ENCODE results near the gene MKS1. TPM values are rescaled to one million over a fixed set of nuclear protein-coding genes. Genes with fewer than 3 reads are reported as not detected.

Gene MKS1
- polyA plus RNA-seq, 1 experiment: 14.1 TPM

- DNase-seq (ENCODE audit: low read depth): no peak
- TF ChIP-seq, protein P1, sequence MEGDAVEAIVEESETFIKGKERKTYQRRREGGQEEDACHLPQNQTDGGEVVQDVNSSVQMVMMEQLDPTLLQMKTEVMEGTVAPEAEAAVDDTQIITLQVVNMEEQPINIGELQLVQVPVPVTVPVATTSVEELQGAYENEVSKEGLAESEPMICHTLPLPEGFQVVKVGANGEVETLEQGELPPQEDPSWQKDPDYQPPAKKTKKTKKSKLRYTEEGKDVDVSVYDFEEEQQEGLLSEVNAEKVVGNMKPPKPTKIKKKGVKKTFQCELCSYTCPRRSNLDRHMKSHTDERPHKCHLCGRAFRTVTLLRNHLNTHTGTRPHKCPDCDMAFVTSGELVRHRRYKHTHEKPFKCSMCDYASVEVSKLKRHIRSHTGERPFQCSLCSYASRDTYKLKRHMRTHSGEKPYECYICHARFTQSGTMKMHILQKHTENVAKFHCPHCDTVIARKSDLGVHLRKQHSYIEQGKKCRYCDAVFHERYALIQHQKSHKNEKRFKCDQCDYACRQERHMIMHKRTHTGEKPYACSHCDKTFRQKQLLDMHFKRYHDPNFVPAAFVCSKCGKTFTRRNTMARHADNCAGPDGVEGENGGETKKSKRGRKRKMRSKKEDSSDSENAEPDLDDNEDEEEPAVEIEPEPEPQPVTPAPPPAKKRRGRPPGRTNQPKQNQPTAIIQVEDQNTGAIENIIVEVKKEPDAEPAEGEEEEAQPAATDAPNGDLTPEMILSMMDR (IDR thresholded peaks at IDR 0.05; ENCODE audit: insufficient read depth, low read depth, low read length): no peak
- CTCF ChIA-PET: no interaction called here
- POLR2A ChIA-PET: no interaction called here
- H3K36me3 ChIP-seq (ENCODE audit: control insufficient read depth, insufficient read depth, low read length): no peaks in the 10 kb centered on the region
- H3K4me3 ChIP-seq (ENCODE audit: low read depth, low read length): no peak overlapping the region
- peaks cover 12% of the 10 kb centered on the region for H3K27me3 ChIP-seq (ENCODE audit: control insufficient read depth, insufficient read depth, low read length)
Observed at GRCh38 chr17:58234512-58234911, 15.5 kb upstream of the MKS1 start.

GRCh38 chr17:58233543-58233942 lies 14.5 kb upstream of the MKS1 start:
- TF ChIP-seq, protein P1 (IDR thresholded peaks at IDR 0.05; ENCODE audit: insufficient read depth, low read depth, low read length): no peak
- no peak for DNase-seq (ENCODE audit: low read depth)
- POLR2A ChIA-PET: no interaction called here
- H3K36me3 ChIP-seq (ENCODE audit: control insufficient read depth, insufficient read depth, low read length): no peaks in the 10 kb centered on the region
- CTCF ChIA-PET: no interaction called here
- H3K27me3 ChIP-seq (ENCODE audit: control insufficient read depth, insufficient read depth, low read length): peaks cover 10% of the 10 kb centered on the region
- no peak overlapping the region for H3K4me3 ChIP-seq (ENCODE audit: low read depth, low read length)

DNA sequence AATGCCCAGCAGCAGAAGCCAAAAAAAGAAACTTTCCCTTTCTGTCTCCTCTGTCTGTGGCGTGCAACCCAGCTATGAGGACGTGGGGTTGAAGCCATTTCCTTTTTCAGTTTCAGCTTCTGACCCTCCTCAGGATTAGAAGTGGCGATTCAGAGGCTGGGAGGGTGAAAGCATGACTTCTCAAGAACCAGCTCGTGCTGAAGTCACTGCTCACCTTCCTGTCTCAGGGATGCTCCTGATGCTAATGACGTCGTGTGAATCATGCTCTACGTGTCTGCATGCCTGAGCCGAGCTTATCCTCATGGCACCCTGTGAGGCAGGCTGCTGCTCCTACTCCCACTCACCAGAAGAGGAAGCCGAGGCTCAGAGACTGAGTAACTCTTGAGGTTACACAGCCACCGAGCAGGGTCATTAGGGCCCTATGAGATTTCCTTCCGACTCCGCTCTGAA lies 13.7 kb upstream of the MKS1 start:
- ChIA-PET POLR2A (no interaction called here), CTCF (interaction anchor here (1.2 kb wide), 1 partner anchor 17 kb away, joined by 8 read pairs; no protein-coding TSS in a partner anchor)
- peaks cover 8% of the 10 kb centered on the region; the same call in 1 of the 2 replicates for H3K27me3 ChIP-seq (ENCODE audit: control insufficient read depth, insufficient read depth, low read length)
- TF ChIP-seq, protein P1 (IDR thresholded peaks at IDR 0.05; ENCODE audit: insufficient read depth, low read depth, low read length): no peak
- no peaks in the 10 kb centered on the region for H3K36me3 ChIP-seq (ENCODE audit: control insufficient read depth, insufficient read depth, low read length)
- no peak for DNase-seq (ENCODE audit: low read depth)
- H3K4me3 ChIP-seq (ENCODE audit: low read depth, low read length): no peak overlapping the region

DNA sequence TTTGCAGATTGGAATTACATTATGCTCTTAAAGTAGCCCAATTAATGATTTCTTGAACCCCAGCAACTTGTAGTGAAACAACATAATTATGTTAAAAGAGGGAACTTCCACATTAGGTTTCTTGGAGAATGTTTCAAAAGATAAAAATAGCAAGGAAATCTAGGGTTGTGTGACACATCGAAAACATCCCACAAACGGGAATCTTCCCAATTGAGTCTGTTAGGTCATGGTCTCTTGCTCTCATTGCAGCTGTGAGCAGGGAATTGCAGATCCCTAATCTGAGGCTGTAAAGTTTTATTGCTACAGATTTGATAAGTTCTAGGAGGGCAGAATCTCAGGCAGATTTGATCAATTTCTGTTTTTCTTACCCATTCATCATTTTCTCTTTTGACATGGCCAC lies 12.6 kb upstream of the MKS1 start:
- H3K4me3 ChIP-seq (ENCODE audit: low read depth, low read length): no peak overlapping the region
- POLR2A ChIA-PET: interaction anchor here (0.7 kb wide), 1 partner anchor 84 kb away, joined by 3 read pairs; no protein-coding TSS in a partner anchor
- TF ChIP-seq, protein P1 (IDR thresholded peaks at IDR 0.05; ENCODE audit: insufficient read depth, low read depth, low read length): no peak
- H3K27me3 ChIP-seq (ENCODE audit: control insufficient read depth, insufficient read depth, low read length): peaks cover 8% of the 10 kb centered on the region; the same call in 1 of the 2 replicates
- H3K36me3 ChIP-seq (ENCODE audit: control insufficient read depth, insufficient read depth, low read length): no peaks in the 10 kb centered on the region
- DNase-seq (ENCODE audit: low read depth): no peak
- CTCF ChIA-PET: interaction anchor here (0.6 to 1.2 kb wide), 2 partner anchors 18 to 132 kb away, joined by 3 to 8 read pairs; no protein-coding TSS in a partner anchor

DNA sequence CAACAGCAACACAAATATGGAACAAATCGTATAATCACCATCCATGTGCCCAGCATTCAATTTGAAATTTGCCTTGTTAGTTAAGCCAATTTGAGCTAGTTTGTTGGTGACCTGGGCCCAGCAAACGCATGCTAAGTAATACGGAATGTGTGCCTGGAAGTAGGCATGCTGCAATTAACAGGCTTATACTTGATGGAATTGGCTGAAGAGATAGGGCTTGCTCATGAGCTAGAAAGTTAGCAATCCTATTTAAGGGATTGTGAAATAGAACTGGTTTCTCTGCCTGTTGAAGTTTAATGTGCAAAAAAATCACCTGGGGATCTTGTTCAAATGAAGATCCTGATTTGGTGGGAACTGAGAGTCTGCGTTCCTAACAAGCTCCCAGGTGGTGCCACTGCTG lies 10.8 kb upstream of the MKS1 start:
- ChIA-PET CTCF (interaction anchor here (1.1 to 2.5 kb wide), 5 partner anchors 11 to 74 kb away, joined by 3 to 10 read pairs (median 5); partner anchors contain the start of gene MKS1), POLR2A (interaction anchor here (0.7 kb wide), 1 partner anchor 860 kb away, joined by 7 read pairs; no protein-coding TSS in a partner anchor)
- Histone ChIP-seq H3K36me3 (ENCODE audit: control insufficient read depth, insufficient read depth, low read length) (no peaks in the 10 kb centered on the region), H3K4me3 (ENCODE audit: low read depth, low read length) (no peak overlapping the region), H3K27me3 (ENCODE audit: control insufficient read depth, insufficient read depth, low read length) (0 out of 2 replicates have a peak, but pooled peaks cover 4% of the 10 kb centered on the region)
- TF ChIP-seq, protein P1 (IDR thresholded peaks at IDR 0.05; ENCODE audit: insufficient read depth, low read depth, low read length): no peak
- DNase-seq (ENCODE audit: low read depth): no peak

All from BJ (cell line).